ENCODE measurements around the gene BRF1. TPM values are rescaled to one million over a fixed set of nuclear protein-coding genes. Genes with fewer than 3 reads are reported as not detected.
"Not testable (repeated sequence)": the region's sequence is repeated elsewhere in the genome, so short reads cannot be mapped to it uniquely, and the experiment has no call there.

Gene BRF1
- total RNA-seq, 4 donors from 2014 or later, result 77.6 to 114 (median 99.5) TPM

DNA sequence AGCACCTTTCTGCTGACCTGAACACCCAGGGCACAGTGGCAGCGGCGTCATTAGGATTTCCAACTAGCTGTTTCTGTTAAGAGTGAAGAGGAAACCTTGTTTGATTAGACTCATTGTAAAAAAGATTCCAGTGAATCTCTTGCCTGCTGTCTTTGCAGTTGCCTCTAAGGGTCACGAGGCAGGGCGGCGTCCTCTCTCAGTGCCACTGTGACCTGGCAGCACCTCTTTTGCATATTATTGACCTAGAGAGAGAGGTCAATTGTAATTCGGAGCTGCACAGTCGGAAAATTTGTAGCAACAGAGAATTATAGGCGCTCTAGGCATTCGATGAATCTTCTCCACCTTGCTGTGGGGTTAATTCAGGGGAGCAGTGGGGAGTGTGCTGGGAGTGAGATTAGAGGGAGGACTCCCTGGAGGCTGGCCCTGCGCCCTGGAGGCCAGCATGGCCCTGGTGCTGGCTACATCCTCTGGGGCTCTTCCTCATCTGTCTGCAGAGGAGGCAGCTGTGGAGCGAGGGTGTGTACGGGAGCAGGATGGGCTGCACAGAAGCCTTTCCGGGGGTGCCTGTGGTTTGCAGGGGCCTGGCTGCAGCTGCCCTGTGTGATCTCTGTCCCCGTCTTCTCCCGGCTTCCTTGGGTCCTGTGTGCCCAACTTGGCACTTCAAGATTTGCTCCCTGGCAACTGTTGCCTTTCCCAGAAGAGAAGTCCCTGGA, 28.0 kb upstream of the BRF1 start:
- no peak for DNase-seq (ENCODE audit: low spot score in 2 of 2)
- peaks cover 0 to 95% (median 37%) of the 10 kb centered on the region in 4 donors for H3K4me1 ChIP-seq
- peak overlapping the region in 2 of 4 donors; percentile 63 to 70 for H3K27ac ChIP-seq
- H3K36me3 ChIP-seq, result no peaks in the 10 kb centered on the region
- TF ChIP-seq POLR2A (IDR thresholded peaks at IDR 0.05) (no peak), EP300 (IDR thresholded peaks at IDR 0.05) (no peak)
- TF ChIP-seq, protein P1, sequence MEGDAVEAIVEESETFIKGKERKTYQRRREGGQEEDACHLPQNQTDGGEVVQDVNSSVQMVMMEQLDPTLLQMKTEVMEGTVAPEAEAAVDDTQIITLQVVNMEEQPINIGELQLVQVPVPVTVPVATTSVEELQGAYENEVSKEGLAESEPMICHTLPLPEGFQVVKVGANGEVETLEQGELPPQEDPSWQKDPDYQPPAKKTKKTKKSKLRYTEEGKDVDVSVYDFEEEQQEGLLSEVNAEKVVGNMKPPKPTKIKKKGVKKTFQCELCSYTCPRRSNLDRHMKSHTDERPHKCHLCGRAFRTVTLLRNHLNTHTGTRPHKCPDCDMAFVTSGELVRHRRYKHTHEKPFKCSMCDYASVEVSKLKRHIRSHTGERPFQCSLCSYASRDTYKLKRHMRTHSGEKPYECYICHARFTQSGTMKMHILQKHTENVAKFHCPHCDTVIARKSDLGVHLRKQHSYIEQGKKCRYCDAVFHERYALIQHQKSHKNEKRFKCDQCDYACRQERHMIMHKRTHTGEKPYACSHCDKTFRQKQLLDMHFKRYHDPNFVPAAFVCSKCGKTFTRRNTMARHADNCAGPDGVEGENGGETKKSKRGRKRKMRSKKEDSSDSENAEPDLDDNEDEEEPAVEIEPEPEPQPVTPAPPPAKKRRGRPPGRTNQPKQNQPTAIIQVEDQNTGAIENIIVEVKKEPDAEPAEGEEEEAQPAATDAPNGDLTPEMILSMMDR (IDR thresholded peaks at IDR 0.05), result no peak
- H3K27me3 ChIP-seq, result no peaks in the 10 kb centered on the region
- peaks cover 0 to 3% (median 0%) of the 10 kb centered on the region in 4 donors for H3K9me3 ChIP-seq
- H3K4me3 ChIP-seq, result no peak overlapping the region
- 62 to 69% methylated on average over 15 of the region's 15 CpGs for WGBS, 2 donors

DNA sequence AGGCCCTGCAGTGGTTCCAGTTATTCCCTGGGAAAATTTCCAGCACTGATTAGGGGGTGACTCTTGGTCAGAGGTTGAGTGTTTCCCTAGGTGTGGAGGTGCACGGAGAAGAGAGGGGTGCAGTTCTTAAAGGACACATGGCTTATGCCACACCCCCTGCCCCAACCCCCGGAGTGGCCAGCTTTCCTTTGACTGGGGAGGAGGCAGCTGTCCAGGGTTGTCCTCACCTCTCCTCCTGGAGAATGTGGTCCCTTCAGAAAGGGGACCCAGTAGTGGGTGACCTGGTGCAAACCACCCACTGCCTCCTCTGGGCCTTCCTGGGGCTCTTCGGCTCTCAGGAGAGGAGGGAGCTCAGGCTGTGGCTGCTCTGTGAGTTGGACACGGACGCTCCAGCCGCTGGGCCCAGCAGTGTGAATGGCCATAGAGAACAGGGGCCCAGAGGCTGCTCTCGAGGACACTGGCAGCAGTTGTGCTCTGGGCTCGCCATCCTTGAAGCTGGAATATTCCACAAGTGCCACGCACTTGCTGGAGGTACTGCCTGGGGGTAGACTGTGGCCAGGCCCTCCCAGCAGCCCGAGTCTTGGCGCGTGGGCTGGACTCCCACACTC, 27.4 kb upstream of the BRF1 start:
- no peak for DNase-seq (ENCODE audit: low spot score in 2 of 2)
- Histone ChIP-seq H3K27ac (peak overlapping the region in 2 of 4 donors; percentile 63 to 70), H3K4me1 (peaks cover 0 to 95% (median 33%) of the 10 kb centered on the region in 4 donors), H3K4me3 (no peak overlapping the region), H3K9me3 (peaks cover 0 to 3% (median 0%) of the 10 kb centered on the region in 4 donors), H3K36me3 (no peaks in the 10 kb centered on the region), H3K27me3 (no peaks in the 10 kb centered on the region)
- 59 to 73% methylated on average over 10 to 12 of the region's 12 CpGs for WGBS, 2 donors
- TF ChIP-seq, protein P1 (IDR thresholded peaks at IDR 0.05), result no peak
- no peak for TF ChIP-seq EP300 (IDR thresholded peaks at IDR 0.05)
- no peak for TF ChIP-seq POLR2A (IDR thresholded peaks at IDR 0.05)

DNA sequence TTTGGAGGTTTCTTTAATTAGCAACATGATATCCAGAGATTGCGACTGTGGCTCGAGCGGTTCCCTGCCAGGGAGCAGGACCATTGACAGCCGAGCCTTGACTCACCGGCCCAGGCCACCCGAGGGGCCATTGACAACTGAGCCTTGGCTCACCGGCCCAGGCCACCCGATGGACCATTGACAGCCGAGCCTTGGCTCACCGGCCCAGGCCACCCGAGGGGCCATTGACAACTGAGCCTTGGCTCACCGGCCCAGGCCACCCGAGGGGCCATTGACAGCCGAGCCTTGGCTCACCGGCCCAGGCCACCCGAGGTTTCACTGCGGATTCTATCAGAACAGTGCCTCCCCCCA, 26.9 kb upstream of the BRF1 start:
- H3K4me1 ChIP-seq, result peaks cover 0 to 92% (median 33%) of the 10 kb centered on the region in 4 donors
- H3K27ac ChIP-seq; H3K27me3 ChIP-seq; H3K36me3 ChIP-seq; DNase-seq (ENCODE audit: low spot score in 2 of 2); H3K9me3 ChIP-seq; H3K4me3 ChIP-seq: not testable (repeated sequence)
- 68 to 75% methylated on average over 13 to 15 of the region's 17 CpGs for WGBS, 2 donors

DNA sequence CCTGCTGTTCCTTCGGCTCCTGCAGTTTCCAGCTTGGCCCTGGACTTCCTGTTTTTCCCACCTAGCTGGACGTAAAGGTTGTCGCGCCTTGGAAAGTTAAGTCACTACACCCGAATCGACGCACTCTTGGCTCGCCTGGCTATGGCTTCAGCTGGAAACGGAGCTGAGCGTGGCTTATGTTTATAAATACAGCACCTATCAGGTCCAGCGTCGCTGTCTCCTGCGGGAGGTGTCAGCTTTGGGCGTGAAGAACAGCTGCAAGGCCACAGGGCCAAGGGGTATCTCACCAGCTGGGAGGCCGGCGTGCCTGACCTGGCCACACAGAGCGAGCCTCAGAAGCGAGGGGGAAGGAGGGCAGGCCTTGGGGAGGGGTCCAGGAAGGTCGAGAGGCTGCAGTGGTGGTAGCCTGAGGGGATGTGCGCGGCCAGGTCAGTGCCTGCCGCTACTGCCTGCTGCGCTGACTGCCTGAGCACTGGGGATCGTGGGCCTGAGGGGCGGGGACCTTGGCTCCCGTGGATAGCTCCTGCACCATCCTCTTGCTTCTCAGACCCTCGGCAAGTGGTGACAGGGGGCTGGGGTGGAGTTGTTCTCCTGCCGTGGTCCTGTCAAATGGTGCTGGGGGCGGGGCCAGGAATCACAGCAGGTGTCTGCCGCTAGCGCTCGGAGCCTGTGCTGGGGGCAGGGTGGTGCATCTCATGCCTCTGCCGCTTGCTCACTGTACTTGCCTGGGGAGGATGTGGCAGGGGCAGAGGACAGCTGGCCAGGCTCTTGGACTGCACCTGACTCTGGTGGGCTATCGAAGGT, 26.3 kb upstream of the BRF1 start:
- Histone ChIP-seq H3K27ac (peak overlapping the region in 1 of 4 donors; percentile 21), H3K36me3 (no peaks in the 10 kb centered on the region), H3K9me3 (peaks cover 0 to 3% (median 0%) of the 10 kb centered on the region in 4 donors), H3K27me3 (no peaks in the 10 kb centered on the region), H3K4me1 (peaks cover 0 to 86% (median 31%) of the 10 kb centered on the region in 4 donors), H3K4me3 (no peak overlapping the region)
- DNase-seq (ENCODE audit: low spot score in 2 of 2), result no peak
- TF ChIP-seq POLR2A (IDR thresholded peaks at IDR 0.05), result no peak
- TF ChIP-seq, protein P1 (IDR thresholded peaks at IDR 0.05), result no peak
- TF ChIP-seq EP300 (IDR thresholded peaks at IDR 0.05), result no peak
- 78 to 83% methylated on average over 24 to 32 of the region's 34 CpGs for WGBS, 2 donors

DNA sequence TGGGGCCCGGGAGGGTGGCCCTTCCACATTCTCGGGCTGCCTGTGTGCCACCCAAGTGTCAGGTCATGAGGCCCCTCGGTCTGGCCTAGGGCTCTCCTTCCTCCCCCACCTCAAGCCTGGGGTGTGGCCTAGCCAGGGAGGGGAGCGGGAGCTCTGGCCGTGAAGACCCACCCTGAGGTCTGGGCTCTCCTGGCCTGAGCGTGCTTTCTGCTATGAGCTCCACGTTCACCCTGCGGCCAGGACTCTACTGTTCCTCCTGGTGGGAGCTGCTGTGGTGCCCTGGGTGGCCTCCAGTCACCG, 25.7 kb upstream of the BRF1 start:
- peaks cover 0 to 1% (median 0%) of the 10 kb centered on the region in 4 donors for H3K9me3 ChIP-seq
- TF ChIP-seq, protein P1 (IDR thresholded peaks at IDR 0.05), result no peak
- TF ChIP-seq POLR2A (IDR thresholded peaks at IDR 0.05) (no peak), EP300 (IDR thresholded peaks at IDR 0.05) (no peak)
- peak overlapping the region in 1 of 4 donors; percentile 21 for H3K27ac ChIP-seq
- H3K4me1 ChIP-seq, result peaks cover 0 to 85% (median 30%) of the 10 kb centered on the region in 4 donors
- no peak for DNase-seq (ENCODE audit: low spot score in 2 of 2)
- H3K36me3 ChIP-seq, result no peaks in the 10 kb centered on the region
- no peak overlapping the region for H3K4me3 ChIP-seq
- WGBS, 2 donors, result 78 to 83% methylated on average over 6 to 8 of the region's 9 CpGs
- H3K27me3 ChIP-seq, result no peaks in the 10 kb centered on the region
